HG03108 (cell line): ENCODE data around the gene MCOLN3.
"Not testable (repeated sequence)": the region's sequence is repeated elsewhere in the genome, so short reads cannot be mapped to it uniquely, and the experiment has no call there.

ENCODE experiments used
- ATAC-seq: cut with Tn5 transposase; IDR thresholded peaks from one replicate; pipeline ENCODE4 v1.9.1; 2021; ENCODE audit warnings: moderate library complexity; ENCODE audit not compliant: unreplicated experiment

MCOLN3 gene

GRCh38 chr1:85049735-85050166 lies 1.5 kb upstream of the MCOLN3 start:
- ATAC-seq: no peak

GRCh38 chr1:85047472-85048295 lies 616 bp downstream of the MCOLN3 start:
- ATAC-seq: peak; percentile 58

- ATAC-seq: no peak
These were observed 1.2 kb downstream of the MCOLN3 start for GRCh38 chr1:85047144-85047471.

- ATAC-seq: no peak
These were observed 5.9 kb downstream of the MCOLN3 start for GRCh38 chr1:85042413-85042812.

GRCh38 chr1:85041793-85042192 lies 6.5 kb downstream of the MCOLN3 start:
- no peak for ATAC-seq

- ATAC-seq: no peak
These were observed 15.1 kb downstream of the MCOLN3 start for GRCh38 chr1:85033221-85033620.

- ATAC-seq: no peak
These were observed 17.8 kb downstream of the MCOLN3 start for GRCh38 chr1:85030536-85030935.

GRCh38 chr1:85028151-85028550 lies 20.1 kb downstream of the MCOLN3 start:
- no peak for ATAC-seq

- ATAC-seq: peak; percentile 66
These were observed 20.9 kb downstream of the MCOLN3 start for GRCh38 chr1:85027242-85027983.

GRCh38 chr1:85025940-85026339 lies 22.4 kb downstream of the MCOLN3 start:
- no peak for ATAC-seq

GRCh38 chr1:85024736-85025135 lies 23.6 kb downstream of the MCOLN3 start:
- ATAC-seq: no peak

GRCh38 chr1:85022700-85023099 lies 25.6 kb downstream of the MCOLN3 start:
- no peak for ATAC-seq

- no peak for ATAC-seq
These were observed 28.3 kb downstream of the MCOLN3 start for GRCh38 chr1:85019994-85020393.

GRCh38 chr1:85015826-85016225 lies 32.5 kb downstream of the MCOLN3 start:
- no peak for ATAC-seq

GRCh38 chr1:85005641-85006040 lies 42.7 kb downstream of the MCOLN3 start:
- not testable (repeated sequence) for ATAC-seq

- ATAC-seq: no peak
These were observed 46.6 kb downstream of the MCOLN3 start for GRCh38 chr1:85001742-85002141.

GRCh38 chr1:84998642-84999280 lies 49.5 kb downstream of the MCOLN3 start:
- peak; percentile 21 for ATAC-seq

- ATAC-seq: no peak
These were observed 50.4 kb downstream of the MCOLN3 start for GRCh38 chr1:84997667-84998600.

- ATAC-seq: peak; percentile 48
These were observed 51.2 kb downstream of the MCOLN3 start, which contains the start of gene MCOLN2 for GRCh38 chr1:84996846-84997666. Gene MCOLN2 (minus strand): TSS chr1:84997113. CDS start chr1:84996872, 241 bp downstream.
